Measurements from ENCODE around the gene EDEM2. TPM values are rescaled to one million over a fixed set of nuclear protein-coding genes. Genes with fewer than 3 reads are reported as not detected.

EDEM2 gene
- total and polyA plus RNA-seq, 2 of the 4 experiments (the other 2 are of a cell fraction): 19.0 to 27.4 TPM

DNA sequence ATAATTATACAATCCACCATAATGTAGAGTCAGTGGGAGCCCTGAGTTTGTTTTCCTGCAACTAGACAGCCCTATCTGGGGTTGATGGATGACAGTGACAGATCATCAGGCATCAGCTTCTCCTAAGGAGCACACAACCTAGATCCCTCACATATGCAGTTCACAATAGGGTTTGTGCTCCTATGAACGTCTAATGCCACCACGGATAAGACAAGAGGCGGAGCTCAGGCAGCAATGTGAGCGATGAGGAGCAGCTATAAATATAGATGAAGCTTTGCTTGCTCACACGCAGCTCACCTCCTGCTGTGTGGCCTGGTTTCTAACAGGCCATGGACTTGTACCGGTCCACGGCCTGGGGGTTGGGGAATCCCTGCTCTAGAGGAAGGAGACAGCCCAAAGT lies 25.9 kb downstream of the EDEM2 start:
- Histone ChIP-seq H3K79me1 (ENCODE audit: low read depth in 1 of 2, low read length in 2 of 2) (peaks cover 0 to 16% of the 10 kb centered on the region in 2 experiments; a peak in 2 of 4 replicates), H3K4me2 (ENCODE audit: low read depth, low read length) (no peak overlapping the region), H3K56ac (ENCODE audit: extremely low read depth, insufficient read depth, low read length) (no peak overlapping the region), H2AK9ac (replicated peaks; ENCODE audit: low read depth, low read length, poor library complexity) (no peak overlapping the region), H2BK20ac (ENCODE audit: low read depth, low read length) (no peak overlapping the region), H3K9ac (ENCODE audit: low read depth, low read length) (no peak overlapping the region), H4K91ac (ENCODE audit: insufficient read depth, low read depth, low read length) (no peak overlapping the region), H2AFZ (replicated peaks; ENCODE audit: low read length, poor library complexity) (no peak overlapping the region), H3K4me1 (ENCODE audit: control insufficient read depth, insufficient read depth, low read length) (peaks cover 21% of the 10 kb centered on the region), H2AK5ac (ENCODE audit: low read depth, low read length) (peak overlapping the region; percentile 70; the same call in 1 of the 2 replicates), H4K20me1 (ENCODE audit: insufficient read depth, low read length) (peaks cover 2% of the 10 kb centered on the region; the same call in 1 of the 2 replicates), H3K36me3 (ENCODE audit: control insufficient read depth, insufficient read depth, low read length) (peaks cover 39% of the 10 kb centered on the region), H3K9me3 (ENCODE audit: control insufficient read depth, insufficient read depth, low read length) (no peaks in the 10 kb centered on the region), H3K23ac (ENCODE audit: low read depth, low read length) (peak overlapping the region; percentile 18; the same call in 1 of the 2 replicates), H3K27me3 (ENCODE audit: control insufficient read depth, insufficient read depth, low read length) (no peaks in the 10 kb centered on the region), H2BK120ac (ENCODE audit: low read depth, low read length) (0 out of 2 replicates have a peak overlapping the region, but pooled peaks have one; percentile 32), H3K4ac (ENCODE audit: low read depth, low read length) (no peak overlapping the region), H3K14ac (replicated peaks; ENCODE audit: low read depth, low read length) (no peak overlapping the region), H2BK5ac (ENCODE audit: low read depth, low read length, poor library complexity, severe bottlenecking) (no peak overlapping the region), H2BK15ac (ENCODE audit: low read depth, low read length) (peak overlapping the region; percentile 26; the same call in 1 of the 3 replicates), H4K5ac (ENCODE audit: low read depth, low read length) (no peak overlapping the region), H4K8ac (ENCODE audit: low read depth in 2 of 2, low read length in 2 of 2) (0 out of 4 replicates have a peak overlapping the region, but pooled peaks of 1 of the 2 experiments have one; percentile 26), H3K4me3 (ENCODE audit: insufficient read depth, low read depth, low read length) (no peak overlapping the region), H3K9me1 (ENCODE audit: insufficient read depth, low read length) (peaks cover 20% of the 10 kb centered on the region), H3K27ac (ENCODE audit: insufficient read depth, low read length) (no peak overlapping the region), H3K18ac (ENCODE audit: low read depth, low read length) (no peak overlapping the region)
- no TSS peak for BruUV-seq (replicated peaks)
- no CpG with 5 or more reads among the region's 7 CpGs for WGBS, 2 experiments (ENCODE audit: extremely low coverage in 2 of 2, insufficient read length in 1 of 2)
- no peak for DNase-seq
- dilution Hi-C loops (cut with HindIII; ENCODE audit: low sequenced_read_pairs, unreplicated experiment): no loop called here
- ATAC-seq (ENCODE audit: low read depth): no peak
- TF ChIP-seq, protein P1, sequence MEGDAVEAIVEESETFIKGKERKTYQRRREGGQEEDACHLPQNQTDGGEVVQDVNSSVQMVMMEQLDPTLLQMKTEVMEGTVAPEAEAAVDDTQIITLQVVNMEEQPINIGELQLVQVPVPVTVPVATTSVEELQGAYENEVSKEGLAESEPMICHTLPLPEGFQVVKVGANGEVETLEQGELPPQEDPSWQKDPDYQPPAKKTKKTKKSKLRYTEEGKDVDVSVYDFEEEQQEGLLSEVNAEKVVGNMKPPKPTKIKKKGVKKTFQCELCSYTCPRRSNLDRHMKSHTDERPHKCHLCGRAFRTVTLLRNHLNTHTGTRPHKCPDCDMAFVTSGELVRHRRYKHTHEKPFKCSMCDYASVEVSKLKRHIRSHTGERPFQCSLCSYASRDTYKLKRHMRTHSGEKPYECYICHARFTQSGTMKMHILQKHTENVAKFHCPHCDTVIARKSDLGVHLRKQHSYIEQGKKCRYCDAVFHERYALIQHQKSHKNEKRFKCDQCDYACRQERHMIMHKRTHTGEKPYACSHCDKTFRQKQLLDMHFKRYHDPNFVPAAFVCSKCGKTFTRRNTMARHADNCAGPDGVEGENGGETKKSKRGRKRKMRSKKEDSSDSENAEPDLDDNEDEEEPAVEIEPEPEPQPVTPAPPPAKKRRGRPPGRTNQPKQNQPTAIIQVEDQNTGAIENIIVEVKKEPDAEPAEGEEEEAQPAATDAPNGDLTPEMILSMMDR (conservative IDR thresholded peaks at IDR 0.05; ENCODE audit: low read depth, low read length): no peak
- TF ChIP-seq MAFK (IDR thresholded peaks at IDR 0.05; ENCODE audit: low read depth, low read length): no peak
- TF ChIP-seq NFE2L2 (IDR thresholded peaks at IDR 0.05; ENCODE audit: low read depth, low read length): no peak
- TF ChIP-seq RAD21 (IDR thresholded peaks at IDR 0.05; ENCODE audit: low read length): no peak
- TF ChIP-seq MXI1 (IDR thresholded peaks at IDR 0.05; ENCODE audit: borderline replicate concordance, low read depth, low read length): no peak
- TF ChIP-seq CHD1 (IDR thresholded peaks at IDR 0.05; ENCODE audit: low read depth, low read length): no peak
- no peak for TF ChIP-seq MAZ (IDR thresholded peaks at IDR 0.05; ENCODE audit: borderline replicate concordance, low read depth, low read length)
- TF ChIP-seq SMC3 (IDR thresholded peaks at IDR 0.05; ENCODE audit: low read depth, low read length): no peak
- TF ChIP-seq RCOR1 (IDR thresholded peaks at IDR 0.05; ENCODE audit: insufficient replicate concordance, low read length): no peak
- TF ChIP-seq, protein P2, sequence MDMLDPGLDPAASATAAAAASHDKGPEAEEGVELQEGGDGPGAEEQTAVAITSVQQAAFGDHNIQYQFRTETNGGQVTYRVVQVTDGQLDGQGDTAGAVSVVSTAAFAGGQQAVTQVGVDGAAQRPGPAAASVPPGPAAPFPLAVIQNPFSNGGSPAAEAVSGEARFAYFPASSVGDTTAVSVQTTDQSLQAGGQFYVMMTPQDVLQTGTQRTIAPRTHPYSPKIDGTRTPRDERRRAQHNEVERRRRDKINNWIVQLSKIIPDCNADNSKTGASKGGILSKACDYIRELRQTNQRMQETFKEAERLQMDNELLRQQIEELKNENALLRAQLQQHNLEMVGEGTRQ (IDR thresholded peaks at IDR 0.05; ENCODE audit: low read depth, low read length): no peak
- TF ChIP-seq RFX5 (IDR thresholded peaks at IDR 0.05; ENCODE audit: low read depth, low read length): no peak
- TF ChIP-seq BHLHE40 (IDR thresholded peaks at IDR 0.05; ENCODE audit: low read depth, low read length): no peak
- ChIA-PET POLR2A (ENCODE audit: unreplicated experiment) (no interaction called here), CTCF (interaction anchor here (1.2 kb wide), 1 partner anchor 183 kb away, joined by 3 read pairs; no protein-coding TSS in a partner anchor)
- intact Hi-C loops (cut with micrococcal nuclease): no loop called here
- in situ Hi-C loops (cut with MboI; ENCODE audit: low sequenced_read_pairs): no loop called here

All from IMR-90 (cell line).